ENCODE results near the gene SLC16A3. TPM values are rescaled to one million over a fixed set of nuclear protein-coding genes. Genes with fewer than 3 reads are reported as not detected.

SLC16A3 gene
- total and polyA plus RNA-seq, 2 donors from 2014 or later = 28.8 to 85.7 TPM

GRCh38 chr17:82226146-82226808 lies 2.6 kb upstream of the SLC16A3 start:
- Histone ChIP-seq H3K27ac (ENCODE audit: low read depth in 2 of 2, low read length in 2 of 2) (no peak overlapping the region), H3K27me3 (ENCODE audit: control insufficient read depth, insufficient read depth, low read length) (no peaks in the 10 kb centered on the region), H3K36me3 (ENCODE audit: control insufficient read depth in 2 of 3, insufficient read depth in 3 of 3, low read length in 3 of 3) (no peaks in the 10 kb centered on the region), H3K4me1 (ENCODE audit: control insufficient read depth in 2 of 3, insufficient read depth in 2 of 3, low read depth in 1 of 3, low read length in 3 of 3) (peaks cover 0 to 12% (median 0%) of the 10 kb centered on the region in 3 donors), H3K9ac (ENCODE audit: low read length in 3 of 3) (no peak overlapping the region), H3K9me3 (ENCODE audit: control insufficient read depth in 2 of 3, insufficient read depth in 1 of 3, low read length in 3 of 3) (no peaks in the 10 kb centered on the region), H3K4me3 (ENCODE audit: low read length in 3 of 3) (no peak overlapping the region)
- DNase-seq (peak in 2 of 5 donors; percentile 55 to 80), FAIRE-seq (no peak)
- no peak for TF ChIP-seq CTCF (IDR thresholded peaks at IDR 0.05; ENCODE audit: borderline replicate concordance, extremely low read depth, insufficient read depth)
- intact Hi-C loops (cut with DNase I) = no loop called here

GRCh38 chr17:82226809-82227628 lies 1.8 kb upstream of the SLC16A3 start:
- intact Hi-C loops (cut with DNase I) = no loop called here
- Histone ChIP-seq H3K27me3 (ENCODE audit: control insufficient read depth, insufficient read depth, low read length) (no peaks in the 10 kb centered on the region), H3K9me3 (ENCODE audit: control insufficient read depth in 2 of 3, insufficient read depth in 1 of 3, low read length in 3 of 3) (no peaks in the 10 kb centered on the region), H3K36me3 (ENCODE audit: control insufficient read depth in 2 of 3, insufficient read depth in 3 of 3, low read length in 3 of 3) (no peaks in the 10 kb centered on the region), H3K4me3 (ENCODE audit: low read length in 3 of 3) (no peak overlapping the region), H3K9ac (ENCODE audit: low read length in 3 of 3) (no peak overlapping the region), H3K4me1 (ENCODE audit: control insufficient read depth in 2 of 3, insufficient read depth in 2 of 3, low read depth in 1 of 3, low read length in 3 of 3) (peaks cover 0 to 12% (median 0%) of the 10 kb centered on the region in 3 donors), H3K27ac (ENCODE audit: low read depth in 2 of 2, low read length in 2 of 2) (no peak overlapping the region)
- FAIRE-seq (no peak), DNase-seq (peak in 1 of 5 donors; percentile 79)
- TF ChIP-seq CTCF (IDR thresholded peaks at IDR 0.05; ENCODE audit: borderline replicate concordance, extremely low read depth, insufficient read depth) = no peak

- H3K4me3 ChIP-seq (ENCODE audit: low read length in 3 of 3) = no peak overlapping the region
- peaks cover 0 to 17% (median 0%) of the 10 kb centered on the region in 3 donors for H3K4me1 ChIP-seq (ENCODE audit: control insufficient read depth in 2 of 3, insufficient read depth in 2 of 3, low read depth in 1 of 3, low read length in 3 of 3)
- H3K9ac ChIP-seq (ENCODE audit: low read length in 3 of 3) = peak overlapping the region in 1 of 3 donors; percentile 34
- H3K27ac ChIP-seq (ENCODE audit: low read depth in 2 of 2, low read length in 2 of 2) = peak overlapping the region; percentile 76 to 84
- no peaks in the 10 kb centered on the region for H3K9me3 ChIP-seq (ENCODE audit: control insufficient read depth in 2 of 3, insufficient read depth in 1 of 3, low read length in 3 of 3)
- FAIRE-seq = no peak
- H3K27me3 ChIP-seq (ENCODE audit: control insufficient read depth, insufficient read depth, low read length) = no peaks in the 10 kb centered on the region
- no peaks in the 10 kb centered on the region for H3K36me3 ChIP-seq (ENCODE audit: control insufficient read depth in 2 of 3, insufficient read depth in 3 of 3, low read length in 3 of 3)
- no peak for TF ChIP-seq CTCF (IDR thresholded peaks at IDR 0.05; ENCODE audit: borderline replicate concordance, extremely low read depth, insufficient read depth)
- intact Hi-C loops (cut with DNase I) = no loop called here
- peak in 1 of 5 donors; percentile 79 for DNase-seq
These were observed 1.1 kb upstream of the SLC16A3 start for GRCh38 chr17:82227629-82228277.

All from kidney (tissue), 14 donors.